Suprapubic skin (tissue), 4 donors: ENCODE measurements around the gene GSC. TPM values are rescaled to one million over a fixed set of nuclear protein-coding genes. Genes with fewer than 3 reads are reported as not detected.

Experiments used
- DNase-seq, 2 donors: peaks; one replicate each; pipeline ENCODE4 v3.0.0-alpha.2; 2019; ENCODE audit warnings: low spot score in 2 of 2
- H3K27ac ChIP-seq: fragments of 200-600 bp; sonication (generic); one replicate; pipeline ENCODE4 v1.5.1; 2019
- H3K27me3 ChIP-seq: fragments of 200-600 bp; sonication (generic); one replicate; pipeline ENCODE4 v1.5.1; 2019
- H3K36me3 ChIP-seq: fragments of 200-600 bp; sonication (generic); one replicate; pipeline ENCODE4 v1.5.1; 2019
- H3K4me1 ChIP-seq: fragments of 200-600 bp; sonication (generic); one replicate; pipeline ENCODE4 v1.5.1; 2019
- H3K4me3 ChIP-seq: fragments of 200-600 bp; sonication (generic); one replicate; pipeline ENCODE4 v1.5.1; 2019; ENCODE audit warnings: mild to moderate bottlenecking
- H3K9me3 ChIP-seq: fragments of 200-600 bp; sonication (generic); one replicate; pipeline ENCODE4 v1.5.1; 2019
- CTCF ChIP-seq, 2 donors: fragments of 200-600 bp in 1 of 2; fragments of 450-650 bp in 1 of 2; sonication (generic) in 1 of 2; IDR thresholded peaks; one replicate each; pipeline ENCODE4 v1.5.1; 2016 to 2019; ENCODE audit warnings: antibody characterized with exemption in 2 of 2, mild to moderate bottlenecking in 1 of 2, moderate library complexity in 1 of 2
- EP300 ChIP-seq: sonication (generic); formaldehyde crosslinking; IDR thresholded peaks from one replicate; pipeline ENCODE4 v1.6.1; 2017; ENCODE audit warnings: antibody characterized with exemption
- POLR2A ChIP-seq, 2 donors: fragments of 450-650 bp; IDR thresholded peaks; one replicate each; pipeline ENCODE4 v1.6.1; 2017; ENCODE audit warnings: antibody characterized with exemption in 2 of 2, mild to moderate bottlenecking in 2 of 2, moderate library complexity in 2 of 2
- POLR2AphosphoS5 ChIP-seq, 3 donors: sonication (generic); formaldehyde crosslinking; IDR thresholded peaks; one replicate each; pipeline ENCODE4 v1.6.1; 2017; ENCODE audit warnings: antibody characterized with exemption in 3 of 3
- WGBS: methylation state at CpG from one replicate; pipeline ENCODE4 v1.1.5; 2018; 5-methylcytosine and 5-hydroxymethylcytosine counted together
- total RNA-seq, 4 donors: library from RNA; depleted of rRNA; stranded (reverse); fragments of >200 nt; gene quantifications; one replicate each; pipeline ENCODE4 v1.1.0, GENCODE V29; 2016

The GSC gene
- total RNA-seq, 4 donors from 2014 or later, result 1.6 TPM; not detected in 3

GRCh38 chr14:94797887-94798286 lies 28.0 kb upstream of the GSC start:
- H3K27me3 ChIP-seq, result peaks cover 9% of the 10 kb centered on the region
- no peaks in the 10 kb centered on the region for H3K36me3 ChIP-seq
- H3K27ac ChIP-seq, result no peak overlapping the region
- WGBS, result 100% methylated on average over 2 of the region's 2 CpGs
- TF ChIP-seq POLR2AphosphoS5 (IDR thresholded peaks at IDR 0.05) (no peak), EP300 (no peak), POLR2A (IDR thresholded peaks at IDR 0.05) (no peak), CTCF (IDR thresholded peaks at IDR 0.05) (no peak)
- no peak for DNase-seq
- H3K4me1 ChIP-seq, result no peaks in the 10 kb centered on the region
- no peaks in the 10 kb centered on the region for H3K9me3 ChIP-seq
- no peak overlapping the region for H3K4me3 ChIP-seq

GRCh38 chr14:94796278-94796677 lies 26.4 kb upstream of the GSC start:
- no peak overlapping the region for H3K4me3 ChIP-seq
- H3K9me3 ChIP-seq, result no peaks in the 10 kb centered on the region
- TF ChIP-seq EP300 (no peak), CTCF (IDR thresholded peaks at IDR 0.05) (no peak), POLR2AphosphoS5 (IDR thresholded peaks at IDR 0.05) (no peak)
- no peak for DNase-seq
- no peak overlapping the region for H3K27ac ChIP-seq
- H3K27me3 ChIP-seq, result peaks cover 11% of the 10 kb centered on the region
- H3K4me1 ChIP-seq, result no peaks in the 10 kb centered on the region
- H3K36me3 ChIP-seq, result no peaks in the 10 kb centered on the region

GRCh38 chr14:94795372-94795771 lies 25.5 kb upstream of the GSC start:
- DNase-seq, result no peak
- WGBS, result 69% methylated on average over 3 of the region's 3 CpGs
- Histone ChIP-seq H3K36me3 (no peaks in the 10 kb centered on the region), H3K27ac (no peak overlapping the region), H3K4me1 (no peaks in the 10 kb centered on the region), H3K27me3 (peaks cover 11% of the 10 kb centered on the region), H3K4me3 (no peak overlapping the region), H3K9me3 (no peaks in the 10 kb centered on the region)
- no peak for TF ChIP-seq CTCF (IDR thresholded peaks at IDR 0.05)
- TF ChIP-seq EP300, result no peak

- Histone ChIP-seq H3K4me3 (no peak overlapping the region), H3K27ac (no peak overlapping the region), H3K36me3 (no peaks in the 10 kb centered on the region), H3K27me3 (peaks cover 14% of the 10 kb centered on the region), H3K9me3 (no peaks in the 10 kb centered on the region), H3K4me1 (no peaks in the 10 kb centered on the region)
- DNase-seq, result no peak
- no peak for TF ChIP-seq EP300
- no peak for TF ChIP-seq POLR2A (IDR thresholded peaks at IDR 0.05)
- TF ChIP-seq POLR2AphosphoS5 (IDR thresholded peaks at IDR 0.05), result no peak
- TF ChIP-seq CTCF (IDR thresholded peaks at IDR 0.05), result no peak
- 94% methylated on average over 7 of the region's 7 CpGs for WGBS
These were observed 24.0 kb upstream of the GSC start for GRCh38 chr14:94793901-94794300.

- Histone ChIP-seq H3K27ac (no peak overlapping the region), H3K27me3 (peaks cover 13% of the 10 kb centered on the region), H3K4me3 (no peak overlapping the region), H3K36me3 (no peaks in the 10 kb centered on the region), H3K9me3 (no peaks in the 10 kb centered on the region), H3K4me1 (no peaks in the 10 kb centered on the region)
- 92% methylated on average over 9 of the region's 10 CpGs for WGBS
- peak in 1 of 2 donors; percentile 48 for DNase-seq
- TF ChIP-seq POLR2A (IDR thresholded peaks at IDR 0.05), result no peak
- no peak for TF ChIP-seq EP300
- no peak for TF ChIP-seq CTCF (IDR thresholded peaks at IDR 0.05)
- TF ChIP-seq POLR2AphosphoS5 (IDR thresholded peaks at IDR 0.05), result no peak
These were observed 17.7 kb upstream of the GSC start for GRCh38 chr14:94787655-94788054.
